ENCODE measurements around the gene STX1A.

GRCh38 chr7:73702226-73702625 is 17.2 kb downstream of the STX1A start:
- TF ChIP-seq CTCF (IDR thresholded peaks at IDR 0.05 in 8 of 11, conservative IDR thresholded peaks at IDR 0.05 in 3 of 11) (no peak), POLR2AphosphoS5 (IDR thresholded peaks at IDR 0.05) (no peak)

Measured in spleen (tissue), 7 donors.